Sigmoid colon (tissue), 4 donors: Measurements from ENCODE around the gene PLCD1.

Experiments
- CTCF ChIP-seq, 4 experiments: fragments of 450-650 bp in 3 of 4; fragments of 200-600 bp in 1 of 4; IDR thresholded peaks; one replicate each; pipeline ENCODE4 v1.5.1; 2016 to 2019; ENCODE audit warnings: antibody characterized with exemption in 4 of 4, mild to moderate bottlenecking in 3 of 4, moderate library complexity in 2 of 4
- POLR2A ChIP-seq, 2 donors: fragments of 450-650 bp; IDR thresholded peaks; one replicate each; pipeline ENCODE4 v1.6.1; 2016; ENCODE audit warnings: antibody characterized with exemption in 2 of 2, mild to moderate bottlenecking in 2 of 2, moderate library complexity in 2 of 2
- POLR2AphosphoS5 ChIP-seq, 4 donors: sonication (generic); formaldehyde crosslinking; IDR thresholded peaks; one replicate each; pipeline ENCODE4 v1.6.1; 2017; ENCODE audit warnings: antibody characterized with exemption in 4 of 4

DNA sequence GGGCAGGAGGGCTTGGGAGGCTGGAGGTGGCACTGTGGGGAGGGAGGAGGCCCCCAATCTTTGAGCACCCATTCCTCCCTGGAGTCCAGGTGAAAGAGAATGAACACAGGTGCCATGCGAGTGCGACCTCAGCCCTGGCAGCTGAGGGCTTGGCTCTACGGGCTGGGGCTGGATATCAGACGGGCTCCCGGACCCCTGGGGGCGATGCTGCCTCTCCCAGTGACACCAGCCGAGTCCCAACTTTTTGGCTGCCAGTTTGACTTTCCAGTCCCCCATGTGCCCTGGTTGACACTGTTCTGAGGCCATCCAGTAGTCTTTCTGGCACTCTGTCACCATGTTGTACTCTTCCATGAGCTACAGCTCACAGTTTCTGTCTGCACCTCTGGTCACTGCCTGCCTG, 37.6 kb downstream of the PLCD1 start:
- no peak for TF ChIP-seq CTCF (IDR thresholded peaks at IDR 0.05)
- TF ChIP-seq POLR2A (IDR thresholded peaks at IDR 0.05): no peak
- TF ChIP-seq POLR2AphosphoS5 (IDR thresholded peaks at IDR 0.05): no peak
